Stomach (tissue), 9 donors: ENCODE results near the gene TFF2. TPM values are rescaled to one million over a fixed set of nuclear protein-coding genes. Genes with fewer than 3 reads are reported as not detected.

Experiments used
- DNase-seq, 2 donors: peaks; one replicate each; pipeline versions ENCODE4 v3.0.0 to v3.0.0-alpha.2; 2013 to 2019
- H3K27ac ChIP-seq, 5 donors: fragments of 200-600 bp in 4 of 5; sonication (generic) in 4 of 5; one replicate each; pipeline ENCODE4 v1.5.1; 2013 to 2019; ENCODE audit warnings: mild to moderate bottlenecking in 1 of 5, moderate library complexity in 1 of 5
- H3K27me3 ChIP-seq, 3 donors: fragments of 200-600 bp; sonication (generic); one replicate each; pipeline ENCODE4 v1.5.1; 2017 to 2019; ENCODE audit warnings: mixed run types in 1 of 3
- H3K36me3 ChIP-seq, 4 donors: fragments of 200-600 bp; sonication (generic); 1 replicate in 3 of 4; 2 replicates in 1 of 4; pipeline ENCODE4 v1.5.1; 2016 to 2019
- H3K4me1 ChIP-seq, 4 donors: fragments of 200-600 bp; sonication (generic); one replicate each; pipeline ENCODE4 v1.5.1; 2016 to 2019
- H3K4me3 ChIP-seq, 4 donors: fragments of 200-600 bp; sonication (generic) in 3 of 4; one replicate each; pipeline ENCODE4 v1.5.1; 2016 to 2019; ENCODE audit warnings: mild to moderate bottlenecking in 1 of 4
- H3K9me3 ChIP-seq, 4 donors: fragments of 200-600 bp; sonication (generic); one replicate each; pipeline ENCODE4 v1.5.1; 2016 to 2019
- EP300 ChIP-seq: sonication (generic); formaldehyde crosslinking; IDR thresholded peaks from one replicate; pipeline ENCODE4 v1.6.1; 2017; ENCODE audit warnings: antibody characterized with exemption
- POLR2A ChIP-seq, 4 donors: fragments of 450-650 bp; IDR thresholded peaks; one replicate each; pipeline ENCODE4 v1.6.1; 2016; ENCODE audit warnings: antibody characterized with exemption in 4 of 4, control low read depth in 2 of 4, mild to moderate bottlenecking in 1 of 4, moderate library complexity in 1 of 4
- POLR2AphosphoS5 ChIP-seq, 3 donors: sonication (generic); formaldehyde crosslinking; IDR thresholded peaks; one replicate each; pipeline ENCODE4 v1.6.1; 2016; ENCODE audit warnings: antibody characterized with exemption in 3 of 3
- WGBS, 5 donors: extraction: QIAGEN DNeasy Blood & Tissue Kit in 3 of 5; methylation state at CpG; one replicate each; pipeline versions ENCODE4 v1.1.5 to v1.1.7; 2013 to 2018; 5-methylcytosine and 5-hydroxymethylcytosine counted together
- intact Hi-C: fragments of 100-400 bp; cut with DNase I; formaldehyde crosslinking; loops from one replicate; pipeline ENCODE4 v1.15.1; 2023; ENCODE audit warnings: low total_unique reads
- polyA plus RNA-seq, 3 donors: library from polyadenylated mRNA; stranded (reverse); fragments of 200-250 nt; gene quantifications; one replicate each; pipeline ENCODE4 v1.2.3, GENCODE V29; 2013
- total RNA-seq, 5 donors: library from RNA; depleted of rRNA; stranded (reverse); fragments of >200 nt; gene quantifications; one replicate each; pipeline versions ENCODE4 v1.1.0 to v1.2.3, GENCODE V29; 2014 to 2016
- TF ChIP-seq, protein P1 (sequence below), 7 experiments: fragments of 450-650 bp in 4 of 7; fragments of 200-600 bp in 3 of 7; sonication (generic) in 3 of 7; IDR thresholded peaks; one replicate each; pipeline ENCODE4 v1.5.1; 2016 to 2019; ENCODE audit warnings: antibody characterized with exemption in 7 of 7, control low read depth in 2 of 7, mild to moderate bottlenecking in 1 of 7
- donor health status: healthy with polysubstance abuse.
- donor health status: Bipolar disorder and iron deficiency.
- donor health status: healthy.

TFF2 gene
- total and polyA plus RNA-seq, 8 donors, result 2.3 to 2,979 (median 1,062) TPM

DNA sequence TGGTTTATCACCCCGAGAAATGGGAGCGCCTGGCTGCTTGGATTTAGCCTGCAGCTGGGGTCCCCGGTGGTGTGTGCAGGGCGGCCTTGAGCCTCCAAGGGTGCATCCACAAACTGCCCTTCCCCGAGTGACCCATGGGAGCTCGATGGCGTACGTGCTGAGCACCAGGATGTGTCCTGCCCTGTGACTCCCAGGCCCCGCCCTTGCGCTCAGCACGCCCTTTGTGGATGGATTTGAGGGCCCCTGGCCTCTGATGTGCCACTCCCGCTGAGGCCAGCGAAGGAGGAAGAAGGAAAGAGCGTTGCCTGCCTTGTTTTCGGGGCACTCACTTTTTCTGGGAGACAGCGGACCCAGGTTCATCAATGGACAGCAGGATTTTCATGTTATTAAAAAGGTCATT, 33.9 kb downstream of the TFF2 start:
- Histone ChIP-seq H3K4me3 (no peak overlapping the region), H3K4me1 (peaks cover 9 to 33% (median 24%) of the 10 kb centered on the region in 4 donors), H3K36me3 (no peaks in the 10 kb centered on the region), H3K9me3 (no peaks in the 10 kb centered on the region), H3K27ac (no peak overlapping the region), H3K27me3 (peaks cover 0 to 41% (median 0%) of the 10 kb centered on the region in 3 donors)
- peak in 1 of 2 donors; percentile 90 for DNase-seq
- TF ChIP-seq, protein P1, sequence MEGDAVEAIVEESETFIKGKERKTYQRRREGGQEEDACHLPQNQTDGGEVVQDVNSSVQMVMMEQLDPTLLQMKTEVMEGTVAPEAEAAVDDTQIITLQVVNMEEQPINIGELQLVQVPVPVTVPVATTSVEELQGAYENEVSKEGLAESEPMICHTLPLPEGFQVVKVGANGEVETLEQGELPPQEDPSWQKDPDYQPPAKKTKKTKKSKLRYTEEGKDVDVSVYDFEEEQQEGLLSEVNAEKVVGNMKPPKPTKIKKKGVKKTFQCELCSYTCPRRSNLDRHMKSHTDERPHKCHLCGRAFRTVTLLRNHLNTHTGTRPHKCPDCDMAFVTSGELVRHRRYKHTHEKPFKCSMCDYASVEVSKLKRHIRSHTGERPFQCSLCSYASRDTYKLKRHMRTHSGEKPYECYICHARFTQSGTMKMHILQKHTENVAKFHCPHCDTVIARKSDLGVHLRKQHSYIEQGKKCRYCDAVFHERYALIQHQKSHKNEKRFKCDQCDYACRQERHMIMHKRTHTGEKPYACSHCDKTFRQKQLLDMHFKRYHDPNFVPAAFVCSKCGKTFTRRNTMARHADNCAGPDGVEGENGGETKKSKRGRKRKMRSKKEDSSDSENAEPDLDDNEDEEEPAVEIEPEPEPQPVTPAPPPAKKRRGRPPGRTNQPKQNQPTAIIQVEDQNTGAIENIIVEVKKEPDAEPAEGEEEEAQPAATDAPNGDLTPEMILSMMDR (IDR thresholded peaks at IDR 0.05), result no peak
- TF ChIP-seq POLR2AphosphoS5 (IDR thresholded peaks at IDR 0.05) (no peak), POLR2A (IDR thresholded peaks at IDR 0.05) (no peak), EP300 (no peak)
- intact Hi-C loops, result no loop called here
- 75 to 97% (median 78%) methylated on average over 11 to 16 of the region's 16 CpGs for WGBS, 5 donors

DNA sequence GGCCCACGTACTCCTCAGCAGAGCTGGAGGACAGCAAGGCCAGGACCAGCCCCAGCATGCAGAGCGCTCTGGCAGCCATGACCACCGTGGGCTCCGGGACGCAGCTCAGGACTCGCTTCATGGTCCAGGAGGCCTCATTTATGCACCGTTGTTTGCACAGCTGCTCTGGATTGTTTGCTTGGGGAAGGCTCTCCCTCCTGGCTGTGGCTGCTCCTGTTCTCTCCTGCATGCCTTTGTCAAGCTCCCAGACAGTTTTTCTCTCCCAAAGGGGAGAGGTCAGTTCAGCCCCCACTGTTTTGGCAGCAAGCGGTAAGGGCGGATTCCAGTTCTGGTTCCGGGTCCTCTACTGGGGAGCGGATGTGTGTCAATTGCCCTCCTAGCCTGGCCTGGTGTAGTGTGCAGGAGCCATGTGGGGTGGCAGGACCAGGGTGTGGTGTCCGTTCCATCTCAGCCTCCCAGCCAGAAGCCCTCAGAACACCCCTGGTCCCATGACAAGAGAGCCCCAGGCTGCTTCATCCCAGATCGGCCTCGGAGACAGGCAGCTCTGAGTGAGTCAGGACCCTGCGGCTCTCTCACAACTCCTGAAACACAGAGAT, 35.4 kb downstream of the TFF2 start, which contains the start of gene TFF3:
TFF3 (minus strand) TSS at position 114 of the 596 bp plus-strand sequence; CDS start at position 79, 35 bp downstream.
- peak within 1 kb of the TSS in 1 of 5 donors; percentile 8 for H3K27ac ChIP-seq
- no peaks in the 10 kb centered on the region for H3K9me3 ChIP-seq
- TF ChIP-seq, protein P1 (IDR thresholded peaks at IDR 0.05), result no peak
- peak in 1 of 3 donors; percentile 20 for TF ChIP-seq POLR2AphosphoS5 (IDR thresholded peaks at IDR 0.05)
- H3K4me1 ChIP-seq, result peaks cover 9 to 33% (median 26%) of the 10 kb centered on the region in 4 donors
- peaks cover 0 to 35% (median 0%) of the 10 kb centered on the region in 3 donors for H3K27me3 ChIP-seq
- H3K36me3 ChIP-seq, result no peaks in the 10 kb centered on the region
- intact Hi-C loops, result no loop called here
- H3K4me3 ChIP-seq, result no peak within 1 kb of the TSS
- DNase-seq, result peak; percentile 64 to 83
- WGBS, 5 donors, result 43 to 61% (median 55%) methylated on average over 9 to 15 of the region's 15 CpGs

DNA sequence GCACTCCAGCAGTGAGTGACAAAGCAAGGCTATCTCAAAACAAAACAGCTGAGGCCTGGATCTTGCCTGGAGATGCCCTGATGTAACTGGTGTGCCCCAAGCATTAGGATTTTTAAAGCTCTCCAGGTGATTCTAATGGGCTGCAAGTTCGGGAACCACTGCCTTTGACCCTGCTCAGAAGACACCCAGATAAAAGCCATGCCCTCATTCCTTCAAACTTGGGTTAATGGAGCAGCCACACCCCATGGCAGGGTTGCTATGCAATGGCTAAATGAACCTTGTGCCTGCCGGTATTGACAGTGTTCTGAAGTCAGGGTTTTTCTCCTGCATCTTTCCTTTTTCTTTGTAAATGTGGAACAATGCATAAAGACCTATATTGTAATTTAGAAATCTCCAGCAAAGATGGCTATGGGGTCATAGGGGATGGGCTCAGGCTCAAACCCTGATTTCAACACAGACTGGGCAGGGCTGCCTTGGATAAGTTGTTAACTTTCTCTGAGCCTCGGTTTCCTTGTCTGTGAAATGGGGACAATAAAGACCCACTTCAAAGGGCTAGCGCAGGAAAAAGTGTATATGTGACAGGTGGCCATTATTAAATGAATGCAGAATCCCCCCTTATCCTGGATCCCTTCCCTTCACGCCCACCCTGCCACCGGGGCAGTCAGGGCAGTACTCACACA, 36.0 kb downstream of the TFF2 start:
- no peaks in the 10 kb centered on the region for H3K36me3 ChIP-seq
- no peak overlapping the region for H3K4me3 ChIP-seq
- H3K9me3 ChIP-seq, result no peaks in the 10 kb centered on the region
- WGBS, 5 donors, result 59 to 69% (median 67%) methylated on average over 6 of the region's 6 CpGs
- intact Hi-C loops, result no loop called here
- TF ChIP-seq POLR2AphosphoS5 (IDR thresholded peaks at IDR 0.05), result no peak
- no peak for TF ChIP-seq POLR2A (IDR thresholded peaks at IDR 0.05)
- TF ChIP-seq, protein P1 (IDR thresholded peaks at IDR 0.05), result no peak
- no peak for TF ChIP-seq EP300
- peak in 1 of 2 donors; percentile 65 for DNase-seq
- H3K27ac ChIP-seq, result no peak overlapping the region
- H3K27me3 ChIP-seq, result peaks cover 0 to 35% (median 0%) of the 10 kb centered on the region in 3 donors
- H3K4me1 ChIP-seq, result peaks cover 13 to 38% (median 31%) of the 10 kb centered on the region in 4 donors

DNA sequence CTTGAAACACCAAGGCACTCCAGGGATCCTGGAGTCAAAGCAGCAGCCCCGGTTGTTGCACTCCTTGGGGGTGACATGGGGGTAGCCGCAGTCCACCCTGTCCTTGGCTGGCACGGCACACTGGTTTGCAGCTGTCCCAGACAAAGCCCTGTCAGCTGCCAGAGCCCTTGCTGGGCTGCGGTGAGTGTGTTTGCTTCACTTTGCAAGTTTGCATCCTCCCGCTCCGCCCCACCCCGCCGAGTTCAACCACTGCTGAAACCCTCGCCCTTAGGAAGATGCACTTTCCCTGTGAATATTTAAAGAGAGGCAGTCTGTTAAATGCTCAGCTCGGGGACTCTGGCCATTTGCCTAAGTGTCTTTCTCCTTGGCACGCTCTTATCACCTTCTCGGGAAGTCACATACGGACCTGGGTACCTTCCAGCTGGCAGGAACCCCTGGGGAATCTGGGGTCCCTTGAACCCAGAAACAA, 37.3 kb downstream of the TFF2 start:
- no peak overlapping the region for H3K27ac ChIP-seq

More for the DNA sequence above, 37.3 kb downstream of the TFF2 start:
- peak; percentile 53 to 64 for DNase-seq
- H3K4me3 ChIP-seq, result no peak overlapping the region
- TF ChIP-seq POLR2AphosphoS5 (IDR thresholded peaks at IDR 0.05) (no peak), EP300 (no peak), POLR2A (IDR thresholded peaks at IDR 0.05) (no peak)
- TF ChIP-seq, protein P1 (IDR thresholded peaks at IDR 0.05), result no peak
- no peaks in the 10 kb centered on the region for H3K36me3 ChIP-seq
- peaks cover 0 to 42% (median 3%) of the 10 kb centered on the region in 3 donors for H3K27me3 ChIP-seq
- H3K4me1 ChIP-seq, result peaks cover 17 to 44% (median 36%) of the 10 kb centered on the region in 4 donors
- 22 to 49% (median 24%) methylated on average over 13 of the region's 13 CpGs for WGBS, 5 donors
- intact Hi-C loops, result no loop called here
- no peaks in the 10 kb centered on the region for H3K9me3 ChIP-seq
